Rectal smooth muscle tissue (tissue), 1 donor: ENCODE results near the gene RECK.
A peak's percentile ranks its signal among the peaks of the same experiment; 100 is the strongest.
"Not testable (repeated sequence)": the region's sequence is repeated elsewhere in the genome, so short reads cannot be mapped to it uniquely, and the experiment has no call there.

Experiments used
- H3K27ac ChIP-seq: one replicate; pipeline ENCODE4 v1.7.0; 2013; ENCODE audit warnings: low read depth, low read length, inconsistent platforms
- H3K27me3 ChIP-seq: one replicate; pipeline ENCODE4 v1.7.0; 2013; ENCODE audit warnings: low read length; ENCODE audit not compliant: control insufficient read depth, insufficient read depth
- H3K36me3 ChIP-seq: one replicate; pipeline ENCODE4 v1.7.0; 2013; ENCODE audit warnings: low read length; ENCODE audit not compliant: control insufficient read depth, insufficient read depth
- H3K4me1 ChIP-seq: one replicate; pipeline ENCODE4 v1.7.0; 2013; ENCODE audit warnings: low read length; ENCODE audit not compliant: control insufficient read depth, insufficient read depth
- H3K4me3 ChIP-seq: one replicate; pipeline ENCODE4 v1.7.0; 2013; ENCODE audit warnings: low read length
- H3K9ac ChIP-seq: one replicate; pipeline ENCODE4 v1.7.0; 2013; ENCODE audit warnings: low read length

The RECK gene

GRCh38 chr9:36036780-36037548 lies at the start of gene RECK:
Gene RECK, plus strand, starts transcription at chr9:36036913. Its CDS starts 86 bp downstream, at chr9:36036999.
- peaks cover 2% of the 10 kb centered on the region for H3K4me1 ChIP-seq
- peak within 1 kb of the TSS; percentile 72 for H3K27ac ChIP-seq
- peak within 1 kb of the TSS; percentile 80 for H3K9ac ChIP-seq
- H3K27me3 ChIP-seq = no peaks in the 10 kb centered on the region
- no peaks in the 10 kb centered on the region for H3K36me3 ChIP-seq
- peak within 1 kb of the TSS; percentile 82 for H3K4me3 ChIP-seq

- no peaks in the 10 kb centered on the region for H3K4me1 ChIP-seq
- H3K36me3 ChIP-seq = no peaks in the 10 kb centered on the region
- H3K4me3 ChIP-seq = no peak overlapping the region
- peaks cover 2% of the 10 kb centered on the region for H3K27me3 ChIP-seq
- no peak overlapping the region for H3K9ac ChIP-seq
- H3K27ac ChIP-seq = no peak overlapping the region
These were observed 46.6 kb upstream of the RECK start for GRCh38 chr9:35990155-35990554.

GRCh38 chr9:35993136-35993535 lies 43.6 kb upstream of the RECK start:
- H3K27ac ChIP-seq, H3K9ac ChIP-seq, H3K4me3 ChIP-seq, H3K4me1 ChIP-seq, H3K27me3 ChIP-seq, H3K36me3 ChIP-seq: not testable (repeated sequence)

GRCh38 chr9:35993976-35994720 lies 42.6 kb upstream of the RECK start:
- Histone ChIP-seq H3K27me3 (peaks cover 2% of the 10 kb centered on the region), H3K4me3 (no peak overlapping the region), H3K9ac (no peak overlapping the region), H3K4me1 (no peaks in the 10 kb centered on the region), H3K36me3 (no peaks in the 10 kb centered on the region), H3K27ac (no peak overlapping the region)

GRCh38 chr9:35994959-35995358 lies 41.8 kb upstream of the RECK start:
- Histone ChIP-seq H3K4me3 (no peak overlapping the region), H3K9ac (no peak overlapping the region), H3K36me3 (no peaks in the 10 kb centered on the region), H3K4me1 (no peaks in the 10 kb centered on the region), H3K27ac (no peak overlapping the region), H3K27me3 (peaks cover 2% of the 10 kb centered on the region)

GRCh38 chr9:35996358-35996970 lies 40.2 kb upstream of the RECK start:
- Histone ChIP-seq H3K27ac (no peak overlapping the region), H3K4me3 (no peak overlapping the region), H3K4me1 (no peaks in the 10 kb centered on the region), H3K36me3 (no peaks in the 10 kb centered on the region), H3K9ac (no peak overlapping the region), H3K27me3 (peaks cover 2% of the 10 kb centered on the region)

GRCh38 chr9:35997016-35997415 lies 39.7 kb upstream of the RECK start:
- not testable (repeated sequence) for H3K27ac ChIP-seq, H3K4me1 ChIP-seq, H3K36me3 ChIP-seq, H3K9ac ChIP-seq, H3K27me3 ChIP-seq, H3K4me3 ChIP-seq

GRCh38 chr9:35998333-35998732 lies 38.4 kb upstream of the RECK start:
- no peaks in the 10 kb centered on the region for H3K36me3 ChIP-seq
- no peak overlapping the region for H3K9ac ChIP-seq
- H3K4me3 ChIP-seq = no peak overlapping the region

GRCh38 chr9:36005891-36006290 lies 30.8 kb upstream of the RECK start:
- no peak overlapping the region for H3K27ac ChIP-seq

More at GRCh38 chr9:35998333-35998732, 38.4 kb upstream of the RECK start:
- no peaks in the 10 kb centered on the region for H3K4me1 ChIP-seq
- no peak overlapping the region for H3K27ac ChIP-seq
- no peaks in the 10 kb centered on the region for H3K27me3 ChIP-seq

GRCh38 chr9:36006549-36007315 lies 30.0 kb upstream of the RECK start:
- no peaks in the 10 kb centered on the region for H3K27me3 ChIP-seq
- no peak overlapping the region for H3K4me3 ChIP-seq
- no peak overlapping the region for H3K9ac ChIP-seq
- H3K4me1 ChIP-seq = no peaks in the 10 kb centered on the region
- no peak overlapping the region for H3K27ac ChIP-seq
- H3K36me3 ChIP-seq = no peaks in the 10 kb centered on the region

More at GRCh38 chr9:36005891-36006290, 30.8 kb upstream of the RECK start:
- peak overlapping the region; percentile 16 for H3K4me3 ChIP-seq
- no peaks in the 10 kb centered on the region for H3K27me3 ChIP-seq
- no peak overlapping the region for H3K9ac ChIP-seq
- H3K36me3 ChIP-seq = no peaks in the 10 kb centered on the region
- no peaks in the 10 kb centered on the region for H3K4me1 ChIP-seq

- H3K27me3 ChIP-seq = no peaks in the 10 kb centered on the region
- H3K36me3 ChIP-seq = no peaks in the 10 kb centered on the region
- H3K27ac ChIP-seq = no peak overlapping the region
- no peak overlapping the region for H3K4me3 ChIP-seq
- H3K4me1 ChIP-seq = no peaks in the 10 kb centered on the region
- no peak overlapping the region for H3K9ac ChIP-seq
These were observed 29.4 kb upstream of the RECK start for GRCh38 chr9:36007316-36007708.

- no peaks in the 10 kb centered on the region for H3K36me3 ChIP-seq
- no peaks in the 10 kb centered on the region for H3K27me3 ChIP-seq
- H3K4me1 ChIP-seq = no peaks in the 10 kb centered on the region
- H3K27ac ChIP-seq = no peak overlapping the region
- H3K9ac ChIP-seq = no peak overlapping the region
- no peak overlapping the region for H3K4me3 ChIP-seq
These were observed 28.9 kb upstream of the RECK start for GRCh38 chr9:36007852-36008251.
